H9 (cell line): Measurements from ENCODE around the gene ATXN3. TPM values are rescaled to one million over a fixed set of nuclear protein-coding genes. Genes with fewer than 3 reads are reported as not detected.

Experiments used
- DNase-seq: peaks from one replicate; pipeline ENCODE4 v3.0.0-alpha.2; 2017
- H2AFZ ChIP-seq: one replicate; pipeline ENCODE4 v1.6.1; 2013; ENCODE audit warnings: mild to moderate bottlenecking, low read length, control low read depth, moderate library complexity
- H2AK5ac ChIP-seq: 2 replicates; pipeline ENCODE4 v1.6.1; 2013; ENCODE audit warnings: low read length, control low read depth, mixed read lengths; ENCODE audit not compliant: insufficient read length
- H2BK120ac ChIP-seq: one replicate; pipeline ENCODE4 v1.6.1; 2013; ENCODE audit warnings: low read depth, mild to moderate bottlenecking, low read length, control low read depth, inconsistent platforms; ENCODE audit not compliant: poor library complexity, severe bottlenecking
- H2BK12ac ChIP-seq: 2 replicates; pipeline ENCODE4 v1.6.1; 2013; ENCODE audit warnings: low read length, control low read depth, mixed read lengths, low read depth; ENCODE audit not compliant: insufficient read length
- H2BK15ac ChIP-seq: 2 replicates; pipeline ENCODE4 v1.6.1; 2013; ENCODE audit warnings: low read depth, low read length, control low read depth
- H2BK20ac ChIP-seq: one replicate; pipeline ENCODE4 v1.6.1; 2013; ENCODE audit warnings: low read depth, mild to moderate bottlenecking, low read length, control low read depth, inconsistent platforms; ENCODE audit not compliant: poor library complexity, severe bottlenecking
- H2BK5ac ChIP-seq: 2 replicates; pipeline ENCODE4 v1.6.1; 2013; ENCODE audit warnings: low read length, control low read depth, mixed read lengths; ENCODE audit not compliant: insufficient read length
- H3K14ac ChIP-seq: 2 replicates; pipeline ENCODE4 v1.6.1; 2013; ENCODE audit warnings: low read length, control low read depth; ENCODE audit not compliant: insufficient read depth
- H3K18ac ChIP-seq: 2 replicates; pipeline ENCODE4 v1.6.1; 2013; ENCODE audit warnings: low read depth, mild to moderate bottlenecking, mixed read lengths, low read length, control low read depth; ENCODE audit not compliant: insufficient read length
- H3K23ac ChIP-seq: 2 replicates; pipeline ENCODE4 v1.6.1; 2013; ENCODE audit warnings: low read length, control low read depth, mixed read lengths, low read depth; ENCODE audit not compliant: insufficient read length
- H3K23me2 ChIP-seq: 2 replicates; pipeline ENCODE4 v1.6.1; 2013; ENCODE audit warnings: low read depth, mild to moderate bottlenecking, mixed read lengths, low read length, control low read depth; ENCODE audit not compliant: insufficient read length, poor library complexity, severe bottlenecking
- H3K27ac ChIP-seq: 2 replicates; pipeline ENCODE4 v1.5.1; 2013; ENCODE audit warnings: low read length, control low read depth, mixed read lengths, low read depth; ENCODE audit not compliant: insufficient read length
- H3K27me3 ChIP-seq: 2 replicates; pipeline ENCODE4 v1.6.1; 2013; ENCODE audit warnings: low read length, control low read depth, inconsistent platforms; ENCODE audit not compliant: insufficient read depth
- H3K4ac ChIP-seq: 2 replicates; pipeline ENCODE4 v1.6.1; 2013; ENCODE audit warnings: low read depth, mild to moderate bottlenecking, control low read depth, inconsistent platforms, low read length, moderate library complexity
- H3K4me1 ChIP-seq: 2 replicates; pipeline ENCODE4 v1.6.1; 2013; ENCODE audit warnings: low read length, control low read depth, inconsistent platforms; ENCODE audit not compliant: insufficient read depth
- H3K4me2 ChIP-seq: 2 replicates; pipeline ENCODE4 v1.6.1; 2013; ENCODE audit warnings: low read length, control low read depth, mixed read lengths; ENCODE audit not compliant: insufficient read length, insufficient read depth
- H3K56ac ChIP-seq: 2 replicates; pipeline ENCODE4 v1.6.1; 2013; ENCODE audit warnings: low read depth, mild to moderate bottlenecking, mixed read lengths, low read length, control low read depth; ENCODE audit not compliant: insufficient read length
- H3K79me1 ChIP-seq: 2 replicates; pipeline ENCODE4 v1.6.1; 2013; ENCODE audit warnings: low read depth, mild to moderate bottlenecking, moderate library complexity, low read length, control low read depth, inconsistent platforms; ENCODE audit not compliant: insufficient read depth, poor library complexity, severe bottlenecking
- H3K79me2 ChIP-seq: 2 replicates; pipeline ENCODE4 v1.6.1; 2013; ENCODE audit warnings: low read length, control low read depth, inconsistent platforms; ENCODE audit not compliant: insufficient read depth
- H3K9ac ChIP-seq: 2 replicates; pipeline ENCODE4 v1.6.1; 2013; ENCODE audit warnings: low read length, control low read depth, mixed read lengths; ENCODE audit not compliant: insufficient read length; ENCODE audit errors: extremely low read depth
- H3K9me3 ChIP-seq: one replicate; pipeline ENCODE4 v1.6.1; 2013; ENCODE audit warnings: low read depth, low read length, inconsistent platforms; ENCODE audit not compliant: control insufficient read depth
- H3T11ph ChIP-seq: one replicate; pipeline ENCODE4 v1.6.1; 2013; ENCODE audit warnings: mild to moderate bottlenecking, low read length, control low read depth, inconsistent platforms
- H4K20me1 ChIP-seq: one replicate; pipeline ENCODE4 v1.6.1; 2013; ENCODE audit not compliant: control insufficient read depth, insufficient read length, insufficient read depth
- H4K5ac ChIP-seq: 2 replicates; pipeline ENCODE4 v1.6.1; 2013; ENCODE audit warnings: low read depth, mild to moderate bottlenecking, mixed read lengths, low read length, control low read depth; ENCODE audit not compliant: insufficient read length
- H4K8ac ChIP-seq: replicated peaks from 2 replicates; pipeline ENCODE4 v1.6.1; 2013; ENCODE audit warnings: low read length, control low read depth, mixed read lengths, low read depth; ENCODE audit not compliant: insufficient read length
- H4K91ac ChIP-seq: 2 replicates; pipeline ENCODE4 v1.6.1; 2013; ENCODE audit warnings: low read depth, mild to moderate bottlenecking, moderate library complexity, mixed read lengths, low read length, control low read depth; ENCODE audit not compliant: insufficient read length
- H3K27ac Mint-ChIP-seq, 3 experiments: 2 replicates in 2 of 3; 3 replicates in 1 of 3; pipeline ENCODE4 v1.8.0; 2020 to 2021; ENCODE audit warnings: mixed read lengths in 3 of 3, mild to moderate bottlenecking in 1 of 3, moderate library complexity in 1 of 3
- H3K27me3 Mint-ChIP-seq: 2 replicates; pipeline ENCODE4 v1.8.0; 2021; ENCODE audit warnings: low read depth, mild to moderate bottlenecking, moderate library complexity, mixed read lengths
- H3K36me3 Mint-ChIP-seq, 3 experiments: 2 replicates in 2 of 3; 3 replicates in 1 of 3; pipeline ENCODE4 v1.8.0; 2020 to 2021; ENCODE audit warnings: low read depth in 3 of 3, mixed read lengths in 3 of 3; ENCODE audit not compliant: insufficient read depth in 1 of 3
- H3K4me1 Mint-ChIP-seq, 2 experiments: 2 replicates each; pipeline ENCODE4 v1.8.0; 2020; ENCODE audit warnings: mixed read lengths in 2 of 2
- H3K4me3 Mint-ChIP-seq, 2 experiments: 2 replicates in 1 of 2; 3 replicates in 1 of 2; pipeline ENCODE4 v1.8.0; 2020 to 2021; ENCODE audit warnings: mild to moderate bottlenecking in 2 of 2, mixed read lengths in 2 of 2, moderate library complexity in 1 of 2
- H3K9me3 Mint-ChIP-seq, 2 experiments: 2 replicates in 1 of 2; 3 replicates in 1 of 2; pipeline ENCODE4 v1.8.0; 2020; ENCODE audit warnings: mild to moderate bottlenecking in 2 of 2, mixed read lengths in 2 of 2, moderate library complexity in 1 of 2
- total RNA-seq: library from RNA; stranded (reverse); gene quantifications from 2 replicates; pipeline ENCODE4 v1.2.1, GENCODE V29; 2021
- TF ChIP-seq, protein P1 (sequence below): fragments of 200-600 bp; sonication (generic); conservative IDR thresholded peaks from 3 replicates; pipeline ENCODE4 v1.8.0; 2021; ENCODE audit warnings: antibody characterized with exemption, mild to moderate bottlenecking

ATXN3 gene
- total RNA-seq, 1 experiment from 2014 or later: 29.7 TPM

DNA sequence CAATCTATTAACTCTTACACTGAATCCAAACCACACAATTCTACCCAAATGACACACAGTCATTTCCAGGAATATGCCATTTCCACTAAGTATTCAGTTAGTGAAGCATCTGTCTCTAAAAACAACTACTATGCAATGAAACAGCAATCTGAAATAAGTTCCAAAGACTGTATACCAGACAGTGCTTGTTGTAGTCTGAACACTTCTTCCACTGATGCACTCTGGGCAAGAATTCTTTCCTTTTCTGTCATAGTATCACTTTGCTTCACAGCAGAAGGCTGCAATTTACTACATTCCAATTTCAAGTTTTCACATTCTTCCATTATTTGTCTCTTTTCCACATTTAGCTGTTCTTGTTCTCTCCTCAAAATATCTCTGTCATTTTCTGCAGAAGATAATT, 92.3 kb downstream of the ATXN3 start:
- no peaks in the 10 kb centered on the region for H3K4me1 ChIP-seq
- no peaks in the 10 kb centered on the region for H3K79me1 ChIP-seq
- no peak overlapping the region for H3K4ac ChIP-seq
- H3K27me3 Mint-ChIP-seq: no peaks in the 10 kb centered on the region
- no peak overlapping the region for H3K4me3 Mint-ChIP-seq
- DNase-seq: no peak
- H2BK12ac ChIP-seq: no peak overlapping the region
- H2AK5ac ChIP-seq: no peak overlapping the region
- H2AFZ ChIP-seq: no peak overlapping the region
- H4K20me1 ChIP-seq: no peaks in the 10 kb centered on the region
- H4K8ac ChIP-seq: no peak overlapping the region
- no peak overlapping the region for H3K14ac ChIP-seq
- H3K27me3 ChIP-seq: no peaks in the 10 kb centered on the region
- no peak overlapping the region for H2BK20ac ChIP-seq
- no peak overlapping the region for H2BK15ac ChIP-seq
- H3K27ac Mint-ChIP-seq: no peak overlapping the region
- H2BK5ac ChIP-seq: no peak overlapping the region
- no peak overlapping the region for H2BK120ac ChIP-seq
- H3K79me2 ChIP-seq: no peaks in the 10 kb centered on the region
- H4K91ac ChIP-seq: no peak overlapping the region
- no peaks in the 10 kb centered on the region for H3K9me3 Mint-ChIP-seq
- no peaks in the 10 kb centered on the region for H3K4me1 Mint-ChIP-seq
- H3K4me2 ChIP-seq: no peak overlapping the region
- H3K9ac ChIP-seq: no peak overlapping the region
- H3T11ph ChIP-seq: no peak overlapping the region
- H3K56ac ChIP-seq: no peak overlapping the region
- TF ChIP-seq, protein P1, sequence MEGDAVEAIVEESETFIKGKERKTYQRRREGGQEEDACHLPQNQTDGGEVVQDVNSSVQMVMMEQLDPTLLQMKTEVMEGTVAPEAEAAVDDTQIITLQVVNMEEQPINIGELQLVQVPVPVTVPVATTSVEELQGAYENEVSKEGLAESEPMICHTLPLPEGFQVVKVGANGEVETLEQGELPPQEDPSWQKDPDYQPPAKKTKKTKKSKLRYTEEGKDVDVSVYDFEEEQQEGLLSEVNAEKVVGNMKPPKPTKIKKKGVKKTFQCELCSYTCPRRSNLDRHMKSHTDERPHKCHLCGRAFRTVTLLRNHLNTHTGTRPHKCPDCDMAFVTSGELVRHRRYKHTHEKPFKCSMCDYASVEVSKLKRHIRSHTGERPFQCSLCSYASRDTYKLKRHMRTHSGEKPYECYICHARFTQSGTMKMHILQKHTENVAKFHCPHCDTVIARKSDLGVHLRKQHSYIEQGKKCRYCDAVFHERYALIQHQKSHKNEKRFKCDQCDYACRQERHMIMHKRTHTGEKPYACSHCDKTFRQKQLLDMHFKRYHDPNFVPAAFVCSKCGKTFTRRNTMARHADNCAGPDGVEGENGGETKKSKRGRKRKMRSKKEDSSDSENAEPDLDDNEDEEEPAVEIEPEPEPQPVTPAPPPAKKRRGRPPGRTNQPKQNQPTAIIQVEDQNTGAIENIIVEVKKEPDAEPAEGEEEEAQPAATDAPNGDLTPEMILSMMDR: no peak
- no peak overlapping the region for H3K23ac ChIP-seq
- H3K36me3 Mint-ChIP-seq: peaks cover 4 to 38% (median 28%) of the 10 kb centered on the region in 3 experiments; a peak in 6 of 7 replicates
- H4K5ac ChIP-seq: no peak overlapping the region
- H3K9me3 ChIP-seq: no peaks in the 10 kb centered on the region
- H3K18ac ChIP-seq: no peak overlapping the region
- no peaks in the 10 kb centered on the region for H3K23me2 ChIP-seq
- H3K27ac ChIP-seq: no peak overlapping the region
